Measurements from ENCODE around the gene COL4A1.

The COL4A1 gene

DNA sequence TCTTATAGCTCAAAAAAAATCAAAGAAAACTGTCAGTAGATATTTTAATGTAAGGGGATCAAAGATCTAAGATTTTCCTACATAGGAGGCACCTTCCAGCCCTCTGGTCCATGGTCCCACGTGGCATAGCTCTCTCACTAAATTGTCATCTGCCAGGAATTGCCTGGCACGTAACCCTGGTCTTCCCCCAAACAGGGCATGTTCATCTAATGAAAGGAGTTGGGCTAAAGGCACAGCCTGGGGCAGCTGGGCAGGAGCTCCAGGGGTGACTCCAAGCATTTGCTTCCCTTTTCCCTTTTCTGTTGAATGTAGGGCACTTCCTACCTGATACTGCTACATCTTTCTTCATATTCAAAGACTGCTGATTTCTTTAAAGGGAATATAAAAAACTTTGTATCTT is 148.7 kb downstream of the COL4A1 start:
- peaks cover 0 to 7% (median 4%) of the 10 kb centered on the region in 5 experiments for H3K27me3 ChIP-seq (replicated peaks in 2 of 5; ENCODE audit: control insufficient read depth in 4 of 5, insufficient read depth in 5 of 5, low read length in 4 of 5)
- no peak overlapping the region for H3K4me3 ChIP-seq (ENCODE audit: control insufficient read depth in 1 of 7, extremely low read depth in 1 of 7, insufficient read depth in 4 of 7, low read depth in 2 of 7, low read length in 6 of 7)
- no peak overlapping the region for H3K27ac ChIP-seq (ENCODE audit: insufficient read depth in 1 of 2, low read depth in 1 of 2, low read length in 2 of 2, poor library complexity in 1 of 2, severe bottlenecking in 2 of 2)
- WGBS (ENCODE audit: insufficient coverage), result 86% methylated on average over 2 of the region's 2 CpGs
- no peak for DNase-seq
- H3K36me3 ChIP-seq (ENCODE audit: control insufficient read depth in 4 of 4, insufficient read depth in 4 of 4, low read length in 3 of 4), result no peaks in the 10 kb centered on the region
- ChIA-PET CTCF (interaction anchor here (1.2 to 1.6 kb wide), 2 partner anchors 9 to 174 kb away, joined by 3 to 5 read pairs; no protein-coding TSS in a partner anchor), POLR2A (no interaction called here)
- H3K4me1 ChIP-seq (ENCODE audit: control extremely low read depth in 1 of 4, control insufficient read depth in 4 of 4, insufficient read depth in 4 of 4, low read length in 3 of 4), result peaks cover 0 to 6% (median 4%) of the 10 kb centered on the region in 4 experiments
- no peaks in the 10 kb centered on the region for H3K9me3 ChIP-seq (ENCODE audit: control extremely low read depth in 1 of 5, control insufficient read depth in 4 of 5, insufficient read depth in 2 of 5, low read depth in 1 of 5, low read length in 4 of 5)

DNA sequence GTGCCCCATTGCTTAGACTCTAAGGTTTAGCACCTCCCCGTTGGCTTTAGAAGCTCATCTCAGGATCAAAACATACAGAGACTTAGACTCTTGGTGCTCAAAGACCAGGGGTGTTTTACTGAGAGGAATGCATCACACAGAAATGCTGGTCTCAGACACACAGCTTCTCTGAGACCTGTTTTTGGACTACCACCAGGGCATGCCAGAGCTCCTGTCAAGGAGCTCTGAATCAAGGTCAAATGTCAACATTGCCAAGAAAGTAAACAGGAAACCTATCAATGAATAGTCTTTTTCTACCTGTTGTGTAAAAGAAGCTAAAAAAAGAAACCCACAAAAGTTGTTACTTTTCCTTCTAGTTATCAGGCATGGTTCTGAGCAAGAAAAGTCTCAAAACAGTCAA is 149.2 kb downstream of the COL4A1 start:
- no peaks in the 10 kb centered on the region for H3K36me3 ChIP-seq (ENCODE audit: control insufficient read depth in 4 of 4, insufficient read depth in 4 of 4, low read length in 3 of 4)
- H3K27ac ChIP-seq (ENCODE audit: insufficient read depth in 1 of 2, low read depth in 1 of 2, low read length in 2 of 2, poor library complexity in 1 of 2, severe bottlenecking in 2 of 2), result no peak overlapping the region
- 91% methylated on average over 1 of the region's 1 CpG for WGBS (ENCODE audit: insufficient coverage)
- no peaks in the 10 kb centered on the region for H3K9me3 ChIP-seq (ENCODE audit: control extremely low read depth in 1 of 5, control insufficient read depth in 4 of 5, insufficient read depth in 2 of 5, low read depth in 1 of 5, low read length in 4 of 5)
- H3K27me3 ChIP-seq (replicated peaks in 2 of 5; ENCODE audit: control insufficient read depth in 4 of 5, insufficient read depth in 5 of 5, low read length in 4 of 5), result peaks cover 0 to 7% (median 4%) of the 10 kb centered on the region in 5 experiments
- H3K4me1 ChIP-seq (ENCODE audit: control extremely low read depth in 1 of 4, control insufficient read depth in 4 of 4, insufficient read depth in 4 of 4, low read length in 3 of 4), result peaks cover 0 to 3% (median 1%) of the 10 kb centered on the region in 4 experiments
- ChIA-PET CTCF (interaction anchor here (1.2 to 1.6 kb wide), 2 partner anchors 9 to 174 kb away, joined by 3 to 5 read pairs; no protein-coding TSS in a partner anchor), POLR2A (no interaction called here)
- DNase-seq, result no peak
- no peak overlapping the region for H3K4me3 ChIP-seq (ENCODE audit: control insufficient read depth in 1 of 7, extremely low read depth in 1 of 7, insufficient read depth in 4 of 7, low read depth in 2 of 7, low read length in 6 of 7)

DNA sequence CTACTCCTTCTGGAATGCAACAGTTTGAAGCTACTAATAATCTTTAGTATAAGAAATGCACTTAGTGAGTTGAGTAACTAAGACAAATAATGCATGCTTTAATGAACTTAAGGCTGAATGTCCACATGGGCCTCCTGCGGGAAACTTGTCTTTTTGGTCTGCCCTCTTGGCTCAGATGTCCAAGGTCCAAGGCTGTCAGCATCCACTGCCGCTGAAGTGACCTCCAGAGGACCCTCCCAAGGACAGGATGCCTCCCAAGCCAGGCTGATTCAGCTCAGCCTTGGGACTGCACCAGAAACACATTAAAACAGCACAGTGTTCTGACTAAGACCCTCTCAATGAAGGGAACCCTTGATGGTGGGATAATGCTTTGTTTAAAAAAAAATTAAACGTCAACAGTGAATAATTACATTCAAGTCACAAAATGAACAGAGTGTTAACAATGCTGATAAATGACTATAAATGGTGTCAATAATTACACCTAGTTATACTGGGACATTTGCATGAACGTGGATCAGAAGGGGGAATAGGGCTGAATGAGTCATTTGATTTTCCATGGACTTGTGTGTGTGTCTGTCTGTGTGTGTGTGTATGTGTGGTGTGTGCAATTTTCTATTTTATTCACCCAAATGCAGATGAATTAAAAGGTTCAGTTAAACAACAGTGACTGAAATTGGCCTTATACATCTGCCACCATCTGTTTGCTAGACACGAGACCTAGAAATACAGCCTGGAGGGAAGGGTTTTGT is 150.5 kb downstream of the COL4A1 start:
- H3K4me1 ChIP-seq (ENCODE audit: control extremely low read depth in 1 of 4, control insufficient read depth in 4 of 4, insufficient read depth in 4 of 4, low read length in 3 of 4), result peaks cover 0 to 3% (median under 1%) of the 10 kb centered on the region in 4 experiments
- CTCF ChIA-PET, result interaction anchor here (0.9 to 1.0 kb wide), 2 partner anchors 22 to 40 kb away, joined by 3 read pairs; no protein-coding TSS in a partner anchor
- WGBS (ENCODE audit: insufficient coverage), result 95% methylated on average over 4 of the region's 5 CpGs
- no peak for DNase-seq
- POLR2A ChIA-PET, result no interaction called here
- peaks cover 0 to 11% (median 4%) of the 10 kb centered on the region in 5 experiments for H3K27me3 ChIP-seq (replicated peaks in 2 of 5; ENCODE audit: control insufficient read depth in 4 of 5, insufficient read depth in 5 of 5, low read length in 4 of 5)
- H3K4me3 ChIP-seq (ENCODE audit: control insufficient read depth in 1 of 7, extremely low read depth in 1 of 7, insufficient read depth in 4 of 7, low read depth in 2 of 7, low read length in 6 of 7), result no peak overlapping the region
- no peaks in the 10 kb centered on the region for H3K36me3 ChIP-seq (ENCODE audit: control insufficient read depth in 4 of 4, insufficient read depth in 4 of 4, low read length in 3 of 4)
- no peak overlapping the region for H3K27ac ChIP-seq (ENCODE audit: insufficient read depth in 1 of 2, low read depth in 1 of 2, low read length in 2 of 2, poor library complexity in 1 of 2, severe bottlenecking in 2 of 2)
- H3K9me3 ChIP-seq (ENCODE audit: control extremely low read depth in 1 of 5, control insufficient read depth in 4 of 5, insufficient read depth in 2 of 5, low read depth in 1 of 5, low read length in 4 of 5), result no peaks in the 10 kb centered on the region

DNA sequence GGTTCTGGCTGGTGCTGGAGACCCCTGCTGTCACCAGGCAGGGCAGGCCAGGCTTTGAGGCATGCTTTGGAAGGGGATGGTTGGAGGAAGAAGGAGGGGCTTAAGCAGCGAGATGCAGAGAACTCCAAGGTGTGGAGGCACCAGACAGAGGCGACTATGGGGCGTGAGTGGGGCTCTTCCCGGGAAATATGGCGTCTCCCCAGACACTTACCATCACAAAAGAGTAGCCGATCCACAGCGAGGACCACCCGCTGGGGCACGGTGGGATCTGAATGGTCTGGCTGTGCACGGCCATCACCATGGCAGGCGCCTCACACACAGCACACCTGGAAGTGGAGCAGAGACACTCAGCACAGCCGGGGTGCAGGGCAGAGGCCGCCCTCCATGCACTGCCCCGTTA is 151.9 kb downstream of the COL4A1 start:
- no peaks in the 10 kb centered on the region for H3K9me3 ChIP-seq (ENCODE audit: control extremely low read depth in 1 of 5, control insufficient read depth in 4 of 5, insufficient read depth in 2 of 5, low read depth in 1 of 5, low read length in 4 of 5)
- H3K27ac ChIP-seq (ENCODE audit: insufficient read depth in 1 of 2, low read depth in 1 of 2, low read length in 2 of 2, poor library complexity in 1 of 2, severe bottlenecking in 2 of 2), result no peak overlapping the region
- no peaks in the 10 kb centered on the region for H3K36me3 ChIP-seq (ENCODE audit: control insufficient read depth in 4 of 4, insufficient read depth in 4 of 4, low read length in 3 of 4)
- H3K4me3 ChIP-seq (ENCODE audit: control insufficient read depth in 1 of 7, extremely low read depth in 1 of 7, insufficient read depth in 4 of 7, low read depth in 2 of 7, low read length in 6 of 7), result no peak overlapping the region
- POLR2A ChIA-PET, result no interaction called here
- H3K4me1 ChIP-seq (ENCODE audit: control extremely low read depth in 1 of 4, control insufficient read depth in 4 of 4, insufficient read depth in 4 of 4, low read length in 3 of 4), result peaks cover 0 to 3% (median 0%) of the 10 kb centered on the region in 4 experiments
- CTCF ChIA-PET, result interaction anchor here (1.0 to 1.2 kb wide), 2 partner anchors 82 to 91 kb away, joined by 3 read pairs; no protein-coding TSS in a partner anchor
- H3K27me3 ChIP-seq (replicated peaks in 2 of 5; ENCODE audit: control insufficient read depth in 4 of 5, insufficient read depth in 5 of 5, low read length in 4 of 5), result peaks cover 0 to 16% (median 9%) of the 10 kb centered on the region in 5 experiments
- WGBS (ENCODE audit: insufficient coverage), result 100% methylated on average over 14 of the region's 14 CpGs
- DNase-seq, result no peak

- Histone ChIP-seq H3K4me3 (ENCODE audit: control insufficient read depth in 1 of 7, extremely low read depth in 1 of 7, insufficient read depth in 4 of 7, low read depth in 2 of 7, low read length in 6 of 7) (no peak overlapping the region), H3K36me3 (ENCODE audit: control insufficient read depth in 4 of 4, insufficient read depth in 4 of 4, low read length in 3 of 4) (no peaks in the 10 kb centered on the region), H3K4me1 (ENCODE audit: control extremely low read depth in 1 of 4, control insufficient read depth in 4 of 4, insufficient read depth in 4 of 4, low read length in 3 of 4) (peaks cover 0 to 3% (median 0%) of the 10 kb centered on the region in 4 experiments), H3K9me3 (ENCODE audit: control extremely low read depth in 1 of 5, control insufficient read depth in 4 of 5, insufficient read depth in 2 of 5, low read depth in 1 of 5, low read length in 4 of 5) (no peaks in the 10 kb centered on the region), H3K27me3 (replicated peaks in 2 of 5; ENCODE audit: control insufficient read depth in 4 of 5, insufficient read depth in 5 of 5, low read length in 4 of 5) (peaks cover 0 to 18% (median 9%) of the 10 kb centered on the region in 5 experiments), H3K27ac (ENCODE audit: insufficient read depth in 1 of 2, low read depth in 1 of 2, low read length in 2 of 2, poor library complexity in 1 of 2, severe bottlenecking in 2 of 2) (no peak overlapping the region)
- ChIA-PET CTCF (interaction anchor here (1.0 to 1.2 kb wide), 2 partner anchors 81 to 92 kb away, joined by 3 read pairs; no protein-coding TSS in a partner anchor), POLR2A (no interaction called here)
- no peak for DNase-seq
- whole genome bisulfite sequencing (ENCODE audit: insufficient coverage), result 97% methylated on average over 3 of the region's 7 CpGs
Observed at GRCh38 chr13:110154410-110154933, 152.5 kb downstream of the COL4A1 start.

GRCh38 chr13:110152351-110152750 is 154.6 kb downstream of the COL4A1 start:
- DNase-seq, result no peak
- H3K27ac ChIP-seq (ENCODE audit: insufficient read depth in 1 of 2, low read depth in 1 of 2, low read length in 2 of 2, poor library complexity in 1 of 2, severe bottlenecking in 2 of 2), result no peak overlapping the region
- ChIA-PET POLR2A (no interaction called here), CTCF (no interaction called here)
- H3K27me3 ChIP-seq (replicated peaks in 2 of 5; ENCODE audit: control insufficient read depth in 4 of 5, insufficient read depth in 5 of 5, low read length in 4 of 5), result peaks cover 0 to 17% (median 9%) of the 10 kb centered on the region in 5 experiments
- no peaks in the 10 kb centered on the region for H3K36me3 ChIP-seq (ENCODE audit: control insufficient read depth in 4 of 4, insufficient read depth in 4 of 4, low read length in 3 of 4)
- H3K9me3 ChIP-seq (ENCODE audit: control extremely low read depth in 1 of 5, control insufficient read depth in 4 of 5, insufficient read depth in 2 of 5, low read depth in 1 of 5, low read length in 4 of 5), result no peaks in the 10 kb centered on the region
- 95% methylated on average over 13 of the region's 17 CpGs for WGBS (ENCODE audit: insufficient coverage)
- H3K4me3 ChIP-seq (ENCODE audit: control insufficient read depth in 1 of 7, extremely low read depth in 1 of 7, insufficient read depth in 4 of 7, low read depth in 2 of 7, low read length in 6 of 7), result no peak overlapping the region
- H3K4me1 ChIP-seq (ENCODE audit: control extremely low read depth in 1 of 4, control insufficient read depth in 4 of 4, insufficient read depth in 4 of 4, low read length in 3 of 4), result no peaks in the 10 kb centered on the region

- 97% methylated on average over 12 of the region's 12 CpGs for WGBS (ENCODE audit: insufficient coverage)
- Histone ChIP-seq H3K9me3 (ENCODE audit: control extremely low read depth in 1 of 5, control insufficient read depth in 4 of 5, insufficient read depth in 2 of 5, low read depth in 1 of 5, low read length in 4 of 5) (no peaks in the 10 kb centered on the region), H3K36me3 (ENCODE audit: control insufficient read depth in 4 of 4, insufficient read depth in 4 of 4, low read length in 3 of 4) (no peaks in the 10 kb centered on the region)
Observed at GRCh38 chr13:110151462-110151861, 155.5 kb downstream of the COL4A1 start.

More at GRCh38 chr13:110151462-110151861, 155.5 kb downstream of the COL4A1 start:
- ChIA-PET POLR2A (no interaction called here), CTCF (no interaction called here)
- H3K27me3 ChIP-seq (replicated peaks in 2 of 5; ENCODE audit: control insufficient read depth in 4 of 5, insufficient read depth in 5 of 5, low read length in 4 of 5), result peaks cover 0 to 14% (median 6%) of the 10 kb centered on the region in 5 experiments
- H3K4me1 ChIP-seq (ENCODE audit: control extremely low read depth in 1 of 4, control insufficient read depth in 4 of 4, insufficient read depth in 4 of 4, low read length in 3 of 4), result no peaks in the 10 kb centered on the region
- no peak overlapping the region for H3K4me3 ChIP-seq (ENCODE audit: control insufficient read depth in 1 of 7, extremely low read depth in 1 of 7, insufficient read depth in 4 of 7, low read depth in 2 of 7, low read length in 6 of 7)
- no peak for DNase-seq
- H3K27ac ChIP-seq (ENCODE audit: insufficient read depth in 1 of 2, low read depth in 1 of 2, low read length in 2 of 2, poor library complexity in 1 of 2, severe bottlenecking in 2 of 2), result no peak overlapping the region
